Activated naive CD4-positive, alpha-beta T cell treated with anti-CD3 and anti-CD28 coated beads for 36 hours (primary cell): ENCODE results near the gene MRC1. TPM values are rescaled to one million over a fixed set of nuclear protein-coding genes. Genes with fewer than 3 reads are reported as not detected.

ENCODE experiments used
- microRNA-seq: library from miRNA; unstranded; fragments of <30 nt; microRNA quantifications from one replicate; pipeline ENCODE4 v1.2.0, GENCODE V29; 2022; ENCODE audit warnings: borderline microRNAs expressed, borderline replicate concordance
- total RNA-seq, 2 experiments: library from RNA; stranded (reverse); gene quantifications; one replicate each; pipeline ENCODE4 v1.2.3, GENCODE V29; 2021

The MRC1 gene
- total RNA-seq, 2 experiments from 2014 or later: 0.05 TPM; not detected in 1

Small RNAs within 50 kb of the gene (microRNA-seq; reads per million reads assigned to microRNA genes)
- gene MIR511: not detected

Other genes starting within 250 kb of the MRC1 start
- 1 to 10 TPM in 1 of 2 experiments, under 1 TPM in 1; 0.41 to 1.9 TPM for gene HACD1, start 192.0 kb upstream of the MRC1 start, total RNA-seq
- gene STAM, start 165.2 kb upstream of the MRC1 start, total RNA-seq: 10 to 100 TPM; 16.3 to 16.6 TPM
- gene TMEM236, start 57.1 kb upstream of the MRC1 start, total RNA-seq: not detected
- not detected for gene SLC39A12, start 142.6 kb downstream of the MRC1 start, total RNA-seq